Prostate gland (tissue), 2 donors: ENCODE data around the gene MTMR11. TPM values are rescaled to one million over a fixed set of nuclear protein-coding genes. Genes with fewer than 3 reads are reported as not detected.

ENCODE experiments used
- DNase-seq: peaks from one replicate; pipeline ENCODE4 v3.0.0-alpha.2; 2019; ENCODE audit warnings: low spot score
- H3K27ac ChIP-seq, 2 donors: fragments of 200-600 bp; sonication (generic); 2 replicates each; pipeline ENCODE4 v1.5.1; 2017 to 2019
- H3K27me3 ChIP-seq: fragments of 200-600 bp; sonication (generic); replicated peaks from 2 replicates; pipeline ENCODE4 v1.5.1; 2019; ENCODE audit not compliant: insufficient read depth
- H3K36me3 ChIP-seq, 2 donors: fragments of 200-600 bp; sonication (generic); 1 replicate in 1 of 2; 2 replicates in 1 of 2; pipeline versions ENCODE4 v1.5.1 to v1.8.1; 2017 to 2019
- H3K4me1 ChIP-seq: fragments of 200-600 bp; sonication (generic); replicated peaks from 2 replicates; pipeline ENCODE4 v1.5.1; 2019
- H3K4me3 ChIP-seq, 2 donors: fragments of 200-600 bp; sonication (generic); 2 replicates each; pipeline ENCODE4 v1.5.1; 2017 to 2019
- H3K9me3 ChIP-seq: fragments of 200-600 bp; sonication (generic); 2 replicates; pipeline ENCODE4 v1.5.1; 2017
- CTCF ChIP-seq, 4 experiments: fragments of 200-600 bp in 2 of 4; fragments of 450-650 bp in 2 of 4; sonication (generic) in 2 of 4; IDR thresholded peaks; 1 replicate in 3 of 4; 2 replicates in 1 of 4; pipeline ENCODE4 v1.5.1; 2016 to 2019; ENCODE audit warnings: antibody characterized with exemption in 4 of 4, mild to moderate bottlenecking in 2 of 4, moderate library complexity in 2 of 4
- POLR2A ChIP-seq: fragments of 450-650 bp; IDR thresholded peaks from one replicate; pipeline ENCODE4 v1.6.1; 2016; ENCODE audit warnings: antibody characterized with exemption, mild to moderate bottlenecking
- POLR2AphosphoS5 ChIP-seq: sonication (generic); formaldehyde crosslinking; IDR thresholded peaks from one replicate; pipeline ENCODE4 v1.6.1; 2017; ENCODE audit warnings: antibody characterized with exemption
- WGBS: methylation state at CpG from one replicate; pipeline ENCODE4 v1.1.5; 2018; 5-methylcytosine and 5-hydroxymethylcytosine counted together
- intact Hi-C: fragments of 100-400 bp; cut with DNase I; formaldehyde crosslinking; loops from one replicate; pipeline ENCODE4 v1.14.2; 2022
- total RNA-seq, 2 donors: library from RNA; depleted of rRNA; stranded (reverse); fragments of >200 nt; gene quantifications; one replicate each; pipeline ENCODE4 v1.1.0, GENCODE V29; 2016

MTMR11 gene
- total RNA-seq, result 10 to 100 TPM in 1 of 2 donors, 1 to 10 TPM in 1; 2.6 to 25.5 TPM

- Histone ChIP-seq H3K27me3 (no peaks in the 10 kb centered on the region), H3K36me3 (no peaks in the 10 kb centered on the region), H3K9me3 (no peaks in the 10 kb centered on the region), H3K4me3 (peak within 1 kb of the TSS; percentile 33 to 34), H3K27ac (peak within 1 kb of the TSS; percentile 21 to 32), H3K4me1 (peaks cover 3% of the 10 kb centered on the region)
- intact Hi-C loops, result no loop called here
- TF ChIP-seq POLR2A (peak; percentile 14), POLR2AphosphoS5 (peak; percentile 18), CTCF (IDR thresholded peaks at IDR 0.05) (no peak)
- 9% methylated on average over 18 of the region's 18 CpGs for WGBS
- DNase-seq, result peak; percentile 32
These were observed at the start of gene MTMR11 for GRCh38 chr1:149936170-149936991. Gene MTMR11 (minus strand): TSS chr1:149936879. CDS start chr1:149936647, 232 bp downstream.

GRCh38 chr1:149979972-149980540, 43.4 kb upstream of the MTMR11 start:
- no peaks in the 10 kb centered on the region for H3K9me3 ChIP-seq
- 96% methylated on average over 3 of the region's 3 CpGs for whole genome bisulfite sequencing
- DNase-seq, result no peak
- no peaks in the 10 kb centered on the region for H3K4me1 ChIP-seq
- no peak overlapping the region for H3K4me3 ChIP-seq
- H3K27ac ChIP-seq, result no peak overlapping the region
- no peaks in the 10 kb centered on the region for H3K36me3 ChIP-seq
- TF ChIP-seq CTCF (IDR thresholded peaks at IDR 0.05), result no peak
- no peak for TF ChIP-seq POLR2AphosphoS5
- no peak for TF ChIP-seq POLR2A
- intact Hi-C loops, result no loop called here
- H3K27me3 ChIP-seq, result no peaks in the 10 kb centered on the region

- 95% methylated on average over 2 of the region's 2 CpGs for WGBS
- Histone ChIP-seq H3K27me3 (no peaks in the 10 kb centered on the region), H3K36me3 (no peaks in the 10 kb centered on the region), H3K9me3 (no peaks in the 10 kb centered on the region), H3K4me1 (no peaks in the 10 kb centered on the region), H3K4me3 (no peak overlapping the region), H3K27ac (no peak overlapping the region)
- TF ChIP-seq CTCF (IDR thresholded peaks at IDR 0.05), result no peak
- no peak for TF ChIP-seq POLR2A
- no peak for TF ChIP-seq POLR2AphosphoS5
- intact Hi-C loops, result no loop called here
- DNase-seq, result no peak
These were observed 42.7 kb upstream of the MTMR11 start for GRCh38 chr1:149979245-149979971.

GRCh38 chr1:149978547-149979023, 41.9 kb upstream of the MTMR11 start:
- H3K4me3 ChIP-seq, result no peak overlapping the region
- DNase-seq, result no peak
- no peaks in the 10 kb centered on the region for H3K27me3 ChIP-seq
- TF ChIP-seq POLR2A, result no peak
- TF ChIP-seq CTCF (IDR thresholded peaks at IDR 0.05), result no peak
- no peak for TF ChIP-seq POLR2AphosphoS5
- 26% methylated on average over 1 of the region's 1 CpG for WGBS
- intact Hi-C loops, result no loop called here
- no peak overlapping the region for H3K27ac ChIP-seq
- H3K4me1 ChIP-seq, result no peaks in the 10 kb centered on the region
- H3K36me3 ChIP-seq, result no peaks in the 10 kb centered on the region
- no peaks in the 10 kb centered on the region for H3K9me3 ChIP-seq
